HEK293 (cell line): ENCODE data around the gene ADRA1B.

ENCODE experiments used
- CTCF ChIA-PET: fragments of 350-600 bp; formaldehyde crosslinking; extraction: SDS; loops from one replicate; lab custom pipeline; 2021; ENCODE audit warnings: antibody characterized with exemption; lab: Yijun Ruan, JAX
- POLR2A ChIA-PET: fragments of 300-600 bp; formaldehyde crosslinking; extraction: SDS; loops from one replicate; lab custom pipeline; 2020; ENCODE audit warnings: antibody characterized with exemption, inconsistent platforms; lab: Yijun Ruan, JAX
- H3K27ac ChIP-seq: fragments of 200-500 bp; sonication (Bioruptor generic); 2 replicates; pipeline ENCODE4 v1.5.1; 2014; ENCODE audit warnings: low read depth, low read length, control low read depth, inconsistent platforms; ENCODE audit errors: extremely low read depth
- H3K36me3 ChIP-seq, 2 experiments: fragments of 200-500 bp in 1 of 2; sonication (Bioruptor generic) in 1 of 2; 1 replicate in 1 of 2; 2 replicates in 1 of 2; pipeline ENCODE4 v1.5.1; 2014 to 2017; ENCODE audit warnings: inconsistent platforms in 2 of 2, low read length in 2 of 2; ENCODE audit not compliant: control insufficient read depth in 2 of 2, insufficient read depth in 1 of 2
- H3K4me1 ChIP-seq: fragments of 200-500 bp; sonication (Bioruptor generic); 2 replicates; pipeline ENCODE4 v1.5.1; 2014; ENCODE audit warnings: mild to moderate bottlenecking, low read length, inconsistent platforms; ENCODE audit not compliant: control insufficient read depth, insufficient read depth
- H3K4me3 ChIP-seq: 2 replicates; pipeline ENCODE4 v1.5.1; 2011; ENCODE audit warnings: low read depth, mild to moderate bottlenecking, control low read depth, low read length, moderate library complexity
- H3K9me3 ChIP-seq: fragments of 200-500 bp; sonication (Bioruptor generic); 2 replicates; pipeline ENCODE4 v1.5.1; 2014; ENCODE audit warnings: low read depth, low read length, inconsistent platforms; ENCODE audit not compliant: control insufficient read depth, insufficient read depth
- EGR2 ChIP-seq: fragments of 450-650 bp; formaldehyde crosslinking; IDR thresholded peaks from 2 replicates; pipeline ENCODE4 v1.5.1; 2016; ENCODE audit warnings: low read depth, missing biosample characterization, missing genetic modification characterization
- HOXD13 ChIP-seq: sonication (generic); formaldehyde crosslinking; IDR thresholded peaks from 2 replicates; pipeline ENCODE4 v1.8.0; 2022; ENCODE audit warnings: missing genetic modification reagents, borderline replicate concordance
- PRDM1 ChIP-seq: fragments of 450-650 bp; formaldehyde crosslinking; IDR thresholded peaks from 2 replicates; pipeline ENCODE4; 2016; ENCODE audit warnings: missing biosample characterization, missing genetic modification characterization
- PRDM10 ChIP-seq: fragments of 450-650 bp; formaldehyde crosslinking; IDR thresholded peaks from 2 replicates; pipeline ENCODE4 v1.5.1; 2016; ENCODE audit warnings: missing biosample characterization, missing genetic modification characterization
- SCRT2 ChIP-seq: fragments of 450-650 bp; formaldehyde crosslinking; IDR thresholded peaks from 2 replicates; pipeline ENCODE4 v1.5.1; 2016; ENCODE audit warnings: missing biosample characterization, missing genetic modification characterization
- ZBTB10 ChIP-seq: fragments of 450-650 bp; formaldehyde crosslinking; IDR thresholded peaks from 2 replicates; pipeline ENCODE4 v1.5.1; 2016; ENCODE audit warnings: missing biosample characterization, missing genetic modification characterization
- ZFHX2 ChIP-seq: fragments of 450-650 bp; formaldehyde crosslinking; conservative IDR thresholded peaks from 2 replicates; pipeline ENCODE4 v1.5.1; 2016; ENCODE audit warnings: missing biosample characterization, missing genetic modification characterization
- ZNF112 ChIP-seq: fragments of 450-650 bp; formaldehyde crosslinking; IDR thresholded peaks from 2 replicates; pipeline ENCODE4 v1.5.0; 2017; ENCODE audit warnings: missing biosample characterization, missing genetic modification characterization
- ZNF214 ChIP-seq: fragments of 450-650 bp; formaldehyde crosslinking; IDR thresholded peaks from 2 replicates; pipeline ENCODE4 v1.5.1; 2017; ENCODE audit warnings: missing biosample characterization, mild to moderate bottlenecking, missing genetic modification characterization, borderline replicate concordance
- ZNF324 ChIP-seq: fragments of 450-650 bp; formaldehyde crosslinking; IDR thresholded peaks from 2 replicates; pipeline ENCODE4 v1.5.1; 2016; ENCODE audit warnings: missing biosample characterization, missing genetic modification characterization
- ZNF391 ChIP-seq: fragments of 450-650 bp; formaldehyde crosslinking; IDR thresholded peaks from 2 replicates; pipeline ENCODE4 v1.5.1; 2016; ENCODE audit warnings: low read depth, missing biosample characterization, missing genetic modification characterization, borderline replicate concordance
- ZNF529 ChIP-seq: fragments of 450-650 bp; formaldehyde crosslinking; IDR thresholded peaks from 2 replicates; pipeline ENCODE4 v1.5.1; 2017; ENCODE audit warnings: missing genetic modification characterization, missing biosample characterization; ENCODE audit not compliant: insufficient replicate concordance
- ZNF600 ChIP-seq: fragments of 450-650 bp; formaldehyde crosslinking; IDR thresholded peaks from 2 replicates; pipeline ENCODE4 v1.5.1; 2016; ENCODE audit warnings: missing biosample characterization, missing genetic modification characterization
- ZNF624 ChIP-seq: fragments of 450-650 bp; formaldehyde crosslinking; IDR thresholded peaks from 2 replicates; pipeline ENCODE4 v1.5.1; 2017; ENCODE audit warnings: missing biosample characterization, missing genetic modification characterization
- ZNF664 ChIP-seq: fragments of 450-650 bp; formaldehyde crosslinking; IDR thresholded peaks from 2 replicates; pipeline ENCODE4 v1.5.1; 2016; ENCODE audit warnings: missing biosample characterization, missing genetic modification characterization
- ZNF707 ChIP-seq: fragments of 450-650 bp; formaldehyde crosslinking; IDR thresholded peaks from 2 replicates; pipeline ENCODE4 v1.5.1; 2016; ENCODE audit warnings: missing biosample characterization, missing genetic modification characterization
- ZNF776 ChIP-seq: fragments of 450-650 bp; formaldehyde crosslinking; IDR thresholded peaks from 2 replicates; pipeline ENCODE4 v1.5.0; 2017; ENCODE audit warnings: missing biosample characterization, missing genetic modification characterization, borderline replicate concordance
- ZSCAN23 ChIP-seq: fragments of 450-650 bp; formaldehyde crosslinking; IDR thresholded peaks from 2 replicates; pipeline ENCODE4 v1.5.1; 2016; ENCODE audit warnings: missing biosample characterization, missing genetic modification characterization
- ZXDB ChIP-seq: fragments of 450-650 bp; formaldehyde crosslinking; IDR thresholded peaks from 2 replicates; pipeline ENCODE4 v1.5.1; 2016; ENCODE audit warnings: missing biosample characterization, missing genetic modification characterization
- TF ChIP-seq, protein P1 (sequence below): fragments of 450-650 bp; formaldehyde crosslinking; IDR thresholded peaks from 2 replicates; pipeline ENCODE4 v1.5.1; 2016; ENCODE audit warnings: missing biosample characterization, missing genetic modification characterization
- TF ChIP-seq, protein P2 (sequence below): fragments of 450-650 bp; formaldehyde crosslinking; IDR thresholded peaks from 2 replicates; pipeline ENCODE4 v1.5.1; 2017; ENCODE audit warnings: missing biosample characterization, missing genetic modification characterization
- TF ChIP-seq, protein P3 (sequence below): fragments of 450-650 bp; formaldehyde crosslinking; conservative IDR thresholded peaks from 2 replicates; pipeline ENCODE4 v1.5.1; 2016; ENCODE audit warnings: low read depth, missing biosample characterization, missing genetic modification characterization
- TF ChIP-seq, protein P4 (sequence below): fragments of 450-650 bp; IDR thresholded peaks from 2 replicates; pipeline ENCODE4 v1.5.1; 2018; ENCODE audit warnings: missing biosample characterization, mild to moderate bottlenecking, missing genetic modification characterization

ADRA1B gene

GRCh38 chr5:159902444-159903121, 13.7 kb upstream of the ADRA1B start:
- ChIA-PET CTCF (no interaction called here), POLR2A (no interaction called here)
- no peak overlapping the region for H3K27ac ChIP-seq
- H3K4me1 ChIP-seq, result peaks cover 37% of the 10 kb centered on the region
- no peaks in the 10 kb centered on the region for H3K36me3 ChIP-seq
- H3K4me3 ChIP-seq, result no peak overlapping the region
- no peaks in the 10 kb centered on the region for H3K9me3 ChIP-seq
- TF ChIP-seq ZNF664 (no peak), ZNF529 (no peak), SCRT2 (tag by site-specific recombination) (peak; percentile 14; the same call in 1 of the 2 replicates), ZNF600 (tag by site-specific recombination) (peak; percentile 35), HOXD13 (CRISPR knock-in tag) (no peak), ZSCAN23 (no peak), PRDM1 (tag by site-specific recombination) (peak; percentile 31; the same call in 1 of the 2 replicates), ZNF391 (tag by site-specific recombination) (no peak), ZNF214 (tag by site-specific recombination) (no peak), EGR2 (peak; percentile 76), ZBTB10 (tag by site-specific recombination) (no peak), ZNF324 (tag by site-specific recombination) (0 out of 2 replicates have a peak, but pooled peaks have one; percentile 23), ZNF624 (tag by site-specific recombination) (no peak), PRDM10 (tag by site-specific recombination) (no peak), ZNF112 (no peak), ZNF707 (tag by site-specific recombination) (no peak), ZXDB (no peak), ZNF776 (tag by site-specific recombination) (no peak), ZFHX2 (tag by site-specific recombination) (peak; percentile 83)
- TF ChIP-seq, protein P1, sequence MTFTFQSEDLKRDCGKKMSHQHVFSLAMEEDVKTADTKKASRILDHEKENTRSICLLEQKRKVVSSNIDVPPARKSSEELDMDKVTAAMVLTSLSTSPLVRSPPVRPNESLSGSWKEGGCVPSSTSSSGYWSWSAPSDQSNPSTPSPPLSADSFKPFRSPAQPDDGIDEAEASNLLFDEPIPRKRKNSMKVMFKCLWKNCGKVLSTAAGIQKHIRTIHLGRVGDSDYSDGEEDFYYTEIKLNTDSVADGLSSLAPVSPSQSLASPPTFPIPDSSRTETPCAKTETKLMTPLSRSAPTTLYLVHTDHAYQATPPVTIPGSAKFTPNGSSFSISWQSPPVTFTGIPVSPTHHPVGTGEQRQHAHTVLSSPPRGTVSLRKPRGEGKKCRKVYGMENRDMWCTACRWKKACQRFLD, result no peak
- TF ChIP-seq, protein P2, sequence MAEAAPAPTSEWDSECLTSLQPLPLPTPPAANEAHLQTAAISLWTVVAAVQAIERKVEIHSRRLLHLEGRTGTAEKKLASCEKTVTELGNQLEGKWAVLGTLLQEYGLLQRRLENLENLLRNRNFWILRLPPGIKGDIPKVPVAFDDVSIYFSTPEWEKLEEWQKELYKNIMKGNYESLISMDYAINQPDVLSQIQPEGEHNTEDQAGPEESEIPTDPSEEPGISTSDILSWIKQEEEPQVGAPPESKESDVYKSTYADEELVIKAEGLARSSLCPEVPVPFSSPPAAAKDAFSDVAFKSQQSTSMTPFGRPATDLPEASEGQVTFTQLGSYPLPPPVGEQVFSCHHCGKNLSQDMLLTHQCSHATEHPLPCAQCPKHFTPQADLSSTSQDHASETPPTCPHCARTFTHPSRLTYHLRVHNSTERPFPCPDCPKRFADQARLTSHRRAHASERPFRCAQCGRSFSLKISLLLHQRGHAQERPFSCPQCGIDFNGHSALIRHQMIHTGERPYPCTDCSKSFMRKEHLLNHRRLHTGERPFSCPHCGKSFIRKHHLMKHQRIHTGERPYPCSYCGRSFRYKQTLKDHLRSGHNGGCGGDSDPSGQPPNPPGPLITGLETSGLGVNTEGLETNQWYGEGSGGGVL (tag by site-specific recombination), result peak; percentile 79
- TF ChIP-seq, protein P3, sequence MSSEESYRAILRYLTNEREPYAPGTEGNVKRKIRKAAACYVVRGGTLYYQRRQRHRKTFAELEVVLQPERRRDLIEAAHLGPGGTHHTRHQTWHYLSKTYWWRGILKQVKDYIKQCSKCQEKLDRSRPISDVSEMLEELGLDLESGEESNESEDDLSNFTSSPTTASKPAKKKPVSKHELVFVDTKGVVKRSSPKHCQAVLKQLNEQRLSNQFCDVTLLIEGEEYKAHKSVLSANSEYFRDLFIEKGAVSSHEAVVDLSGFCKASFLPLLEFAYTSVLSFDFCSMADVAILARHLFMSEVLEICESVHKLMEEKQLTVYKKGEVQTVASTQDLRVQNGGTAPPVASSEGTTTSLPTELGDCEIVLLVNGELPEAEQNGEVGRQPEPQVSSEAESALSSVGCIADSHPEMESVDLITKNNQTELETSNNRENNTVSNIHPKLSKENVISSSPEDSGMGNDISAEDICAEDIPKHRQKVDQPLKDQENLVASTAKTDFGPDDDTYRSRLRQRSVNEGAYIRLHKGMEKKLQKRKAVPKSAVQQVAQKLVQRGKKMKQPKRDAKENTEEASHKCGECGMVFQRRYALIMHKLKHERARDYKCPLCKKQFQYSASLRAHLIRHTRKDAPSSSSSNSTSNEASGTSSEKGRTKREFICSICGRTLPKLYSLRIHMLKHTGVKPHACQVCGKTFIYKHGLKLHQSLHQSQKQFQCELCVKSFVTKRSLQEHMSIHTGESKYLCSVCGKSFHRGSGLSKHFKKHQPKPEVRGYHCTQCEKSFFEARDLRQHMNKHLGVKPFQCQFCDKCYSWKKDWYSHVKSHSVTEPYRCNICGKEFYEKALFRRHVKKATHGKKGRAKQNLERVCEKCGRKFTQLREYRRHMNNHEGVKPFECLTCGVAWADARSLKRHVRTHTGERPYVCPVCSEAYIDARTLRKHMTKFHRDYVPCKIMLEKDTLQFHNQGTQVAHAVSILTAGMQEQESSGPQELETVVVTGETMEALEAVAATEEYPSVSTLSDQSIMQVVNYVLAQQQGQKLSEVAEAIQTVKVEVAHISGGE (tag by site-specific recombination), result no peak
- TF ChIP-seq, protein P4, sequence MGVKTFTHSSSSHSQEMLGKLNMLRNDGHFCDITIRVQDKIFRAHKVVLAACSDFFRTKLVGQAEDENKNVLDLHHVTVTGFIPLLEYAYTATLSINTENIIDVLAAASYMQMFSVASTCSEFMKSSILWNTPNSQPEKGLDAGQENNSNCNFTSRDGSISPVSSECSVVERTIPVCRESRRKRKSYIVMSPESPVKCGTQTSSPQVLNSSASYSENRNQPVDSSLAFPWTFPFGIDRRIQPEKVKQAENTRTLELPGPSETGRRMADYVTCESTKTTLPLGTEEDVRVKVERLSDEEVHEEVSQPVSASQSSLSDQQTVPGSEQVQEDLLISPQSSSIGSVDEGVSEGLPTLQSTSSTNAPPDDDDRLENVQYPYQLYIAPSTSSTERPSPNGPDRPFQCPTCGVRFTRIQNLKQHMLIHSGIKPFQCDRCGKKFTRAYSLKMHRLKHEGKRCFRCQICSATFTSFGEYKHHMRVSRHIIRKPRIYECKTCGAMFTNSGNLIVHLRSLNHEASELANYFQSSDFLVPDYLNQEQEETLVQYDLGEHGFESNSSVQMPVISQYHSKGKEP (tag by site-specific recombination), result no peak
